Measurements from ENCODE around the gene EAPP.
"Not testable (repeated sequence)": the region's sequence is repeated elsewhere in the genome, so short reads cannot be mapped to it uniquely, and the experiment has no call there.

The EAPP gene, protein sequence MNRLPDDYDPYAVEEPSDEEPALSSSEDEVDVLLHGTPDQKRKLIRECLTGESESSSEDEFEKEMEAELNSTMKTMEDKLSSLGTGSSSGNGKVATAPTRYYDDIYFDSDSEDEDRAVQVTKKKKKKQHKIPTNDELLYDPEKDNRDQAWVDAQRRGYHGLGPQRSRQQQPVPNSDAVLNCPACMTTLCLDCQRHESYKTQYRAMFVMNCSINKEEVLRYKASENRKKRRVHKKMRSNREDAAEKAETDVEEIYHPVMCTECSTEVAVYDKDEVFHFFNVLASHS

DNA sequence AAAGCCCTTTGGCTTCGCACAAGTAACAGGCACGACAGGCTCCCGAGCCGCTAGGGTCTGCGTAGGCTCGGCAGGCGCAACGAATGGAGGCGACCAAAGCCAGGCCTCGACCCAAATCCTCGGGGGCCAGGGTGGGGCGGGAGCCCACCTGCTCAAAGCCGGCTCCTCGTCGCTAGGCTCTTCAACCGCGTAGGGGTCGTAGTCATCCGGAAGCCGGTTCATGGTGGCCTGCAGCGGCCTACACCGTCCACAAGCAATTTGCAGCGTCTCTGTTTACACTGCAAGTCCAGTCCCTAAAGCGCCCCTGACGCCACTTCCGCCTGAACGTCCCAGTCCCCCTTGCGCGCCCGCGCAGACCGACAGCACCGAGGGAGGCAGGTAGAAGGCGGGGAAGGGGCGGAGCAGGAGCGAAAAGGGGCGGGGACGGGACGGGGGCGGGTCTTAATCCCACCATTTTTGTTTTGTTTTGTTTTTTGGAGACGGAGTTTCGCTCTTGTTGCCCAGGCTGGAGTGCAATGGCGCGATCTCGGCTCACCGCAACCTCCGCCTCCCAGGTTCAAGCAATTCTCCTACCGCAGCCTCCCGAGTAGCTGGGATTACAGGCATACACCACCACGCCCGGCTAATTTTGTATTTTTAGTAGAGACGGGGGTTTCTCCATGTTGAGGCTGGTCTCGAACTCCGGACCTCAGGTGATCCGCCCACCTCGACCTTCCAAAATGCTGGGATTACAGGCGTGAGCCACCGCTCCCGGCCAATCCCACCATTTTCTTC lies at the start of gene EAPP:
TSS of gene EAPP (minus strand) at position 295 of the 774 bp plus-strand sequence. CDS start at position 222, 73 bp downstream.
- in situ Hi-C loops (cut with MboI; ENCODE audit: low sequenced_read_pairs) = no loop called here

DNA sequence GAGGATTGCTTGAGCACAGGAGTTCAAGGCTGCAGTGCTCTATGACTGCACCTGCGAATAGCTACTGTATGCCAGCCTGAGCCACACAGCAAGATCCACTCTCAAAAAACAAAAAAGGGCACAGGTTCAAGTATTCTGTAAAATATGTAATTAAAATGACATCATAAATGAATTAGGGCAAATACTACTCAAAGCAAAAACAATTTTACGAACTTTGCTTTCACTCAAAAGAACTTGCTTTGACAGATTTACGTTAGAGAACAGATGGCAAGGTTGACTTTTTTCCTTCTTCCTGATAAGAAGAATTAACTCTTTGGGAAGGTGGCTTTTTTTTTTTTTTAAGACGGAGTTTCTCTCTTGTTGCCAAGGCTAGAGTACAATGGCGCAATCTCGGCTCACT lies 44.0 kb upstream of the EAPP start:
- in situ Hi-C loops (cut with MboI; ENCODE audit: low sequenced_read_pairs) = no loop called here

DNA sequence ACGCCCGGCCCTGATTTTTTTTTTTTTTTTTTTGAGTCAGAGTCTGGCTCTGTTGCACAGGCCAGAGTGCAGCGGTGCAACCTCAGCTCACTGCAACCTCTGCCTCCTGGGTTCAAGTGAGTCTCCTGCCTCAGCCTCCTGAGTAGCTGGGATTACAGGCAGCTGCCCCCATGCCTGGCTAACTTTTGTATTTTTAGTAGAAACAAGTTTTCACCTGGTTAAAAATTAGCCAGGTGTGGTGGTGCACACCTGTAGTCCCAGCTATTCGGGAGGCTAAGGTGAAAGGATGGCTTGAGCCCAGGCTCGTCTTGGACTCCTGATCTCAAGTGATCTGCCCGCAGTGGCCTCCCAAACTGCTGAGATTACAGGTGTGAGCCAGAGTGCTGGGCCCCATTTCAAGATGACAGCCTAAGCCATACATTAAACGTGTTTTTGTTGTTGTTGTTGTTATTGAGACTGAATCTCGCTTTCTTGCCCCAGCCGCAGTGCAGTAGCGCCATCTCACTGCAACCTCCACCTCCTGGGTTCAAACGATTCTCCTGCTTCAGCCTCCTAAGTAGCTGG lies 42.7 kb upstream of the EAPP start:
- in situ Hi-C loops (cut with MboI; ENCODE audit: low sequenced_read_pairs) = no loop called here

DNA sequence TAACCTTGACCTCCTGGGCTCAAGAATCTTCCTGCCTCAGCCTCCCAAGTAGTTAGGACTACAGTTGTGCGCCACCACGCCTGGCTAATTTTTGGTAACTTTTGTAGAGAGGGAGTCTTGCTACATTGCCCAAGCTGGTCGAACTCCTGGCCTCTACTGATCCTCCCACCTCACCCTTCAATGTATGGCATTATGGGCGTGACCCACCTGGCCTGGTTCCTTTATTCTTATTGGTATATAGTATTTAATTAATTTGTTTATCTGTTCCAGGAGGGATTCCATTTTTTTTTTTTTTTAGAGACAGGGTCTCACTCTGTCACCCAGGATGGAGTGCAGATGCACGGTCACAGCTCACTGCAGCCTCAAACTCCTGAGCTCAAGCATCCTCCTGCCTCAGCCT lies 40.9 kb upstream of the EAPP start:
- in situ Hi-C loops (cut with MboI; ENCODE audit: low sequenced_read_pairs) = no loop called here

DNA sequence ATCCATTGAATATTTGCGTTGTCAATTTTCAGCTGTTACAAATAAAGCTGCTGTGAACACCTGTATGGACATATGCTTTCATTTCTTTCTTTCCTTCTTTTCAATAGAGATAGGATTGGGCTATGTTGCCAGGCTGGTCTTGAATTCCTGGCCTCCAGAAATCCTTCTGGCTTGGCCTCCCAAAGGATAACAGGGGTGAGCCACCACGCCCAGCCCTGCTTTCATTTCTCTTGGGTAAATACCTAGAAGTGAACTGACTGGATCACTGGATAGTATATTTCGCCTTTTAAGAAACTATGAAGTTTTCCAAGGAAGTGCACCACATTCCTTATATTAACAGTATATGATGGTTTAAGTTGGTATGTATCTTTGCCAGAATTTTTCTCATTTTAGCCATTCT lies 32.3 kb upstream of the EAPP start:
- in situ Hi-C loops (cut with MboI; ENCODE audit: low sequenced_read_pairs) = no loop called here

DNA sequence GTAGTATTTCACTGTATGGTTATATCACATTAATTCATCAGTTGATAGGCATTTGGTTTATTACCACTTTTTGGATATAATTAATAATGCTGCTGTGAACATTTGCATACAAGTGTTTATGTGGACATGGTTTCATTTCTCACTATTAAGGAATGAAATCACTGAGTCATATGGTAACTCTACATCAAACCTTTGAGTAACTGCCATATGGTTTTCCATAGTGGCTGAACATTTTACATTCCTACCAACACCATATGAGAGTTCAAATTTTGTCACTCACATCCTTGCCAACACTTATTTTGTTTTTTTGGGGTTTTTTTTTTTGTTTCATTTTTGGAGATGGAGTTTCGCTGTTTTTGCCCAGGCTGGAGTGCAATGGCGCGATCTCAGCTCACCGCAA lies 30.2 kb upstream of the EAPP start:
- in situ Hi-C loops (cut with MboI; ENCODE audit: low sequenced_read_pairs) = no loop called here

DNA sequence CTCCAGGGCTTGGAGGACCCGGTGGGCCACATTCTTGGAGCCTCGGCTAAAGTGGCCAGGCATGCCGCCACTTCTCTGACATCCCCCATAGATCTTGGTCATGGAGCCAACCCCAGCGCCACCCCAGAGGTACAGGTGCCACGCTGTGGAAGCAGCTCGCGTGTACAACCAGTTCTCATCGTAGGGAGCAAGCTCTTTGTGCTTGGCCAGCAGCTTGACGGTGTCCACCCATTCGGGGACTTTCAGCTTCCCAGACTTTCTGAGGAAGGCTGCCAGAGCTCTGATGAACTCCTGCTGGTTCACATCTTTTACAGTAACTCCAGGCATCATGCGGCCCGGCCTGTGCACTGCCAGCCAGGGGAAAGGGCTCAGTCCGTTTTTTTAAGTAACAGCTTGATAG lies 29.3 kb upstream of the EAPP start:
- in situ Hi-C loops (cut with MboI; ENCODE audit: low sequenced_read_pairs) = no loop called here

DNA sequence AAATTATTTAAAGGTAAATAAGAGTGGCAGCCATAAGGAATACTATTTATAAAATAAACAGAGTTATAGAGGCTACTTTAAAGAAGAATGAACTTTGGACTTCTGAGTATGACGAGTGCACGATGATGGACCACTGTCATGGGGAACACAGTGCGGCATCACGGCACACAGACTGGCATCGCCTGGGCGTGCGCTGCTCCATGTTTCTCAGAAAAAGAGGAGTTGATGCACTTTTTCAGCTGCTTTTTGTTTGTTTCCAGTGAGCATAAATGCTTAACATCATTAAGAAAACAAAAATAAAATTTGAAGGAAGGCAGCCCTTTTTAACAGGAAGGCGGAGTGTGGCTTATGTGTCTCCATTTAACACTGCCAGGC lies 23.3 kb upstream of the EAPP start:
- in situ Hi-C loops (cut with MboI; ENCODE audit: low sequenced_read_pairs) = no loop called here

DNA sequence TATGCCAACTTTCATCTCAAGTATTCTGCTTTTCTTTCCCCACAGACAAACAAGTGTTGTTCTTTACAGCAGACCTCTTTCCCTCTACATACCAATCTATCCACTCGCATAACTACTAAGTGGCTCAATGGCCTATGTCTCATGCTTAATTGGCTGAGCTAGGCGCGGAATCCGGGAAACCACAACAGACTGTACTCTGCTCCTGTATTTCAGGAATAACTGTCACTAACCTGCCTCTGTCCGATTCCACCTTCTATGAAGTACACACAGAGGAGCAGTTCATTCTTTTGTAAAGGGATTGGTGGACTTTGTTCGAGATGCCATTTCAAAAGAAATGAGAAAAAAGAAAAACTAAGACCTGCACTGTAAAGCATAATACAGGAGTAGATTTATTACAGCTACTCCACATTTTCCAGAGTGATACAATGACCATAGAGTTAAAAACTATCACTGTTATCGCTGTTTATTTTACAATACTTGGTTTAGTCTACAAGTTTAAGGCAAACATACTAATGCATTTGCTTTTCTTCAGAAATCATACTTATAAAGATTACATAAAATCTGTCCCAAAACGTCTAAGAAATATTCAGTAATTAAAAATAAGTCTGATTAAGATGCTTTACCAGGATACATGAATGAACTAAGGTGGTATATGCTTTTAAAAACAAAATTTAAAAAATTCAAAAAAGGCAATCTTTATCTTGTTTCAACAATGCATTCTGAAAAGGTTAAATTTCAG lies 22.7 kb upstream of the EAPP start:
- in situ Hi-C loops (cut with MboI; ENCODE audit: low sequenced_read_pairs) = not testable (repeated sequence)

DNA sequence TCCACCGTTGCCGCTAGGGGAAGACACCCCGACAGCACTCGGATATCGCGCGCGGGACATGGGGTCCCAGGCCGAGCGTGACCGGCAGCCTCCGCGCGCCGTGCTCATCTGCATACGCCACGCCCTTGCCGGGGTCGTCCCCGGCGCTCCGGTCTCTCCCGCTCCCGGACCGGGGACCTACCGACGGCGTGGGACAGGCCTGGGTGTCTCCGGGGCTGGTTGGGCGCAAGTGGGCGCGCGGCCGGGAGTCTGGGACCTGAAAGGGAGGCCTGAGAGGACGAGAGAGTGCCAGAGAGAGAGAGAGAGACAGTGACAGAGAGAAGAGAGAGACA lies 17.0 kb upstream of the EAPP start:
- in situ Hi-C loops (cut with MboI; ENCODE audit: low sequenced_read_pairs) = not testable (repeated sequence)

DNA sequence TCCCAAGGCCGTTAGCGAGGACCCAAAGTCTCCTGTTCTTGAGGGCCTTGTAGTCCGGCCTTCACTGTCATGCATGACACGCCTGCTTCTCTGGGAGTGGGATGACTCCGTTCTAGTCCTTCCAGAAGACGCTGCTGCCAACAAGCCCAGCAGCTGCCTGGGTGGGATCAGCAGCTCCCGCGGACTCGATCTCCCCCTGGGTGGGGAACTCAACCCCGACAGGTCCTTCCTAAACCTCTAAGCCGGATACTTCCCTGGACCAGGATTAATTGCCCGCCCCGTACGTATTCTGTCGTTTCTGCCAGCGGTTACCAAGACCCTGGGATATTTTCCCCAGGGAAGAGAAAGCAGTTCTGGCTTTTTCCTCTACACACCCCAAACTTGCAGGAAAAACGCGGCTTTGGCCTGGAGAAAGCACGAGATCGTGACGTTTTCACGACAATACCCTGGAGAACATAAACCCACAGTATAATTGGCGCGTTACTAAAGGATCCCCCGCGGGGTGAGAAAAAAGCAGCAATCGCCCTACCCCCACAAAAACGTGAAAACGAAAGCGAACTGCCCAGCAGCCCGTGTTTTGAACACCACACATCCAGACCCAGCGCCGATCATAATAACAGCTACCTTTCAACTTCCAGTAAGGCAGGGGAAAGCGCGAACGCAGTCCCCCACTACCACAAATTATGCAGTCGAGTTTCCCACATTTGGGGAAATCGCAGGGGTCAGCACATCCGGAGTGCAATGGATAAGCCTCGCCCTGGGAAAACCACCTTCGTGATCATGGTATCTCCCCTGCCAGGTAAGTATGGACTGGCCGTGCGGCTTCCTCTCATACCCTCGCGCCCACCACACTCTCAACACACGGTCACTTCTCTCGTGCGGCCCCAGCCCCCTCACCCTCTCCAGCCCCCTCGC lies 16.3 kb upstream of the EAPP start:
- in situ Hi-C loops (cut with MboI; ENCODE audit: low sequenced_read_pairs) = not testable (repeated sequence)

DNA sequence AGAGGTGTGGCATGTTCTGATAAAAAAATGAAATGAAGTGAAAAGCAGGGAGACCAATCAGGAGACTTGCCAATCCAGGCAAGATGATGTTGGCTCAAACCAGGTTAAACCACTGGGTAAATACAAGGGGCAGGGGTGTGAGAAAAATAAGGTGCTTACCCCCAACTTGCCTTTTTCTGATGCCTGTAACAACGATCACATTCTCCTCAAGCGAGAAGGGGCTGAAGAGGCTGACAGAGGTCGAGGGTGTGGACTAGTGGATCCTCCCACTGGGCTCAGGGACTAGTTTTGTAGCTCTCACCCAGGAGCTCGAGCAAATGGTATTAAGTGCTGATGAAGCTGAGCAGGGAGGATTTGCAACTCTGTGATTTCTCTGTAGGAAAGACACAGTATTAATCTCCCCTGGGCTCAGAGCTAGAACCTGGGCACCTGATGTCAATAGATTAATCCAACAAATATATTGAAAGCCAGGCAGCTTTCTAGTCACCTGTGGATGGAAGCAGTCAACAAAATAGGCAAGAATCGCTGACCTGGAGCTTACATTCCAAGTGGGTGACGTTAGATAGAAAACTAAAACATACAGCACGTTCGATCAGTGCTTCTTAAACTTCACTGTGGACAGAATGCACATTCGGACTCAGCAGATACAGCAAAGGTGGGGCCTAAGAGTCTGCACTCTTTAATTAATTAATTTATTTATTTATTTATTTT lies 15.2 kb upstream of the EAPP start:
- in situ Hi-C loops (cut with MboI; ENCODE audit: low sequenced_read_pairs) = no loop called here

DNA sequence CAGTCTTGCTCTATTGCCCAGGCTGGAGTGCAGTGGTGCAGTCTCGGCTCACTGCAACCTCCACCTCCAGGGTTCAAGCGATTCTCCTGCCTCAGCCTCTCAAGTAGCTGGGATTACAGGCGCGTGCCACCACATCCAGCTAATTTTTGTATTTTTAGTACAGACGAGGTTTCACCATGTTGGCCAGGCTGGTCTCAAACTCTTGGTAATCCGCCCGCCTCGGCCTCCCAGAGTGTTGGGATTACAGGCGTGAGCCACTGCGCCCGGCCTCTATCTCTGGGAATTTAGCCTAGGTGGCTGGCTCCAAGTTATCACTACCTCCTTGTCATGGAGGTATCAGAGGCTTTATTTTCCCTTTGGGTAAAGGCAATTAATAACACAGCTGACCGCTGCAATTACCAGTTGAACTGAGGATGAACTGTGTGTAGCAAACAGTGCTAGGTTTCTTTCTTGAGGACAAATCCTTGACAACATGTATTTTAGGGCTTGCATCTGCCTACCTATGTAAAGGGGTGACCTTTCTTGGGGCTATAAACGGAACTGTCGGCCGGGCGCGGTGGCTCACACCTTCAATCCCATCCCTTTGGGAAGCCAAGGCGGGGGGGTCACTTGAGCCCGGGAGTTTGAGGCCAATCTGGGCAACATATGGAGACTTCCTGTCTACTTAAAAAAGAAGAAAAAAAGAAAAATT lies 9.9 kb upstream of the EAPP start:
- in situ Hi-C loops (cut with MboI; ENCODE audit: low sequenced_read_pairs) = not testable (repeated sequence)

DNA sequence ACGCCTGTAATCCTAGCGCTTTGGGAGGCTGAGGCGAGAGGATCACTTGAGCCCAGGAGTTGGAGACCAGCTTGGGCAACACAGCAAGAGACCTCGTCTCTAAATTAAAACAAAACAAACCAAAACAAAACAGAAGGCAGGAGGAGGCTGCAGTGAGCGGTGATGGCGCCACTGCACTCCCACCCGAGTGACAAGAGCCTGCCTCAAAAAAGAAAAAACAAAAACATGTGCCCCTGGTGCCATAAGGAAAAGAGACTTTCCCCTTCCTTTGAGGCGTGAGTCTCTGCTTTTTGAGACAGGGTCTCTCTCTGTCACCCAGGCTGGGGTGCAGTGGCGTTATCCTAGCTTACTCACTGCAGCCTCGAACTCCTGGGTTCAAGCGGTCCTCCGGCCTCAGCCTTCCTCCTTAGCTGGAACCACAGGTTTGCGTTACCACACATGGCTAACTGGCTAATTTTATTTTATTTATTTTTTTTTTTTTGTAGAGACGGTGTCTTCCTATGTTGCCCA lies 9.0 kb upstream of the EAPP start:
- in situ Hi-C loops (cut with MboI; ENCODE audit: low sequenced_read_pairs) = no loop called here

DNA sequence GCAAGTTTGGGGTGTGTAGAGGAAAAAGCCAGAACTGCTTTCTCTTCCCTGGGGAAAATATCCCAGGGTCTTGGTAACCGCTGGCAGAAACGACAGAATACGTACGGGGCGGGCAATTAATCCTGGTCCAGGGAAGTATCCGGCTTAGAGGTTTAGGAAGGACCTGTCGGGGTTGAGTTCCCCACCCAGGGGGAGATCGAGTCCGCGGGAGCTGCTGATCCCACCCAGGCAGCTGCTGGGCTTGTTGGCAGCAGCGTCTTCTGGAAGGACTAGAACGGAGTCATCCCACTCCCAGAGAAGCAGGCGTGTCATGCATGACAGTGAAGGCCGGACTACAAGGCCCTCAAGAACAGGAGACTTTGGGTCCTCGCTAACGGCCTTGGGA lies 7.6 kb upstream of the EAPP start:
- in situ Hi-C loops (cut with MboI; ENCODE audit: low sequenced_read_pairs) = not testable (repeated sequence)

DNA sequence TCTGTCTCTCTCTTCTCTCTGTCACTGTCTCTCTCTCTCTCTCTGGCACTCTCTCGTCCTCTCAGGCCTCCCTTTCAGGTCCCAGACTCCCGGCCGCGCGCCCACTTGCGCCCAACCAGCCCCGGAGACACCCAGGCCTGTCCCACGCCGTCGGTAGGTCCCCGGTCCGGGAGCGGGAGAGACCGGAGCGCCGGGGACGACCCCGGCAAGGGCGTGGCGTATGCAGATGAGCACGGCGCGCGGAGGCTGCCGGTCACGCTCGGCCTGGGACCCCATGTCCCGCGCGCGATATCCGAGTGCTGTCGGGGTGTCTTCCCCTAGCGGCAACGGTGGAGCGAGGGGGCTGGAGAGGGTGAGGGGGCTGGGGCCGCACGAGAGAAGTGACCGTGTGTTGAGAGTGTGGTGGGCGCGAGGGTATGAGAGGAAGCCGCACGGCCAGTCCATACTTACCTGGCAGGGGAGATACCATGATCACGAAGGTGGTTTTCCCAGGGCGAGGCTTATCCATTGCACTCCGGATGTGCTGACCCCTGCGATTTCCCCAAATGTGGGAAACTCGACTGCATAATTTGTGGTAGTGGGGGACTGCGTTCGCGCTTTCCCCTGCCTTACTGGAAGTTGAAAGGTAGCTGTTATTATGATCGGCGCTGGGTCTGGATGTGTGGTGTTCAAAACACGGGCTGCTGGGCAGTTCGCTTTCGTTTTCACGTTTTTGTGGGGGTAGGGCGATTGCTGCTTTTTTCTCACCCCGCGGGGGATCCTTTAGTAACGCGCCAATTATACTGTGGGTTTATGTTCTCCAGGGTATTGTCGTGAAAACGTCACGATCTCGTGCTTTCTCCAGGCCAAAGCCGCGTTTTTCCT lies 7.0 kb upstream of the EAPP start:
- in situ Hi-C loops (cut with MboI; ENCODE audit: low sequenced_read_pairs) = not testable (repeated sequence)

DNA sequence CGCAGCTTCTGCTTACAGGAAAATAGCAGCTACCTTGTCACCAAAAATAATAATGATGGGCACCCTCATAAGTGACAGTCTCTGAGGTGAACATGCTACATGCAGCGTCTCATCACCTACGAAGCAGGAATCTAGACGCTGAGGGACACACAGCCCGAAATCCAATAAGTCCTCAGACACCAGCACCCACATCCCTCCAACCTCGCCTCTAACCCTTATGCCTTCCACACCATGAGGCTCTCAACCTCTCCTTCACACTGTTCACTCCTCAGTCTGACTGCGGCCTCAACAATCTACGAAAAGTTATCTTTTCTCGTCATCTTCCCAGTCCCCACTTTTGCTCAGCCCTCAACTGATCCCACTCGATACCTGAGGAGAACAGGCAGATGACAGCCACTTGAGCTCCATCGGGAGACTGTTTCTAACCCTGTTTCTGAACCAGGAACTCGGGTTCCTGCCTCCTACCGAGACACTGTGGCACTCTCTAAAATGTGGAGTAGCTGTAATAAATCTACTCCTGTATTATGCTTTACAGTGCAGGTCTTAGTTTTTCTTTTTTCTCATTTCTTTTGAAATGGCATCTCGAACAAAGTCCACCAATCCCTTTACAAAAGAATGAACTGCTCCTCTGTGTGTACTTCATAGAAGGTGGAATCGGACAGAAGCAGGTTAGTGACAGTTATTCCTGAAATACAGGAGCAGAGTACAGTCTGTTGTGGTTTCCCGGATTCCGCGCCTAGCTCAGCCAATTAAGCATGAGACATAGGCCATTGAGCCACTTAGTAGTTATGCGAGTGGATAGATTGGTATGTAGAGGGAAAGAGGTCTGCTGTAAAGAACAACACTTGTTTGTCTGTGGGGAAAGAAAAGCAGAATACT lies 919 bp upstream of the EAPP start:
- in situ Hi-C loops (cut with MboI; ENCODE audit: low sequenced_read_pairs) = not testable (repeated sequence)

Measured in HL-60/S4 treated with retinoic acid at 250 ng/mL for 4 days and 3 days (cell line).